ENCODE measurements around the gene FMR1. TPM values are rescaled to one million over a fixed set of nuclear protein-coding genes. Genes with fewer than 3 reads are reported as not detected.

The FMR1 gene
- polyA plus RNA-seq, 1 experiment = 22.4 TPM

GRCh38 chrX:147923605-147924004 is 11.9 kb downstream of the FMR1 start:
- Histone ChIP-seq H3K27ac (ENCODE audit: low read depth, low read length) (no peak overlapping the region), H3K27me3 (ENCODE audit: control insufficient read depth, insufficient read depth, low read length) (no peaks in the 10 kb centered on the region), H3K4me3 (ENCODE audit: low read depth, low read length) (no peak overlapping the region), H3K9me3 (ENCODE audit: control insufficient read depth, insufficient read depth, low read length) (no peaks in the 10 kb centered on the region)
- ChIA-PET POLR2A (no interaction called here), CTCF (no interaction called here)
- no peak for DNase-seq (ENCODE audit: low read depth, low spot score)
- TF ChIP-seq CTCF (IDR thresholded peaks at IDR 0.05; ENCODE audit: low read depth, low read length) = no peak

- Histone ChIP-seq H3K27me3 (ENCODE audit: control insufficient read depth, insufficient read depth, low read length) (no peaks in the 10 kb centered on the region), H3K27ac (ENCODE audit: low read depth, low read length) (no peak overlapping the region), H3K4me3 (ENCODE audit: low read depth, low read length) (no peak overlapping the region), H3K9me3 (ENCODE audit: control insufficient read depth, insufficient read depth, low read length) (no peaks in the 10 kb centered on the region)
- ChIA-PET CTCF (no interaction called here), POLR2A (no interaction called here)
- no peak for DNase-seq (ENCODE audit: low read depth, low spot score)
- no peak for TF ChIP-seq CTCF (IDR thresholded peaks at IDR 0.05; ENCODE audit: low read depth, low read length)
Observed at GRCh38 chrX:147927256-147927655, 15.5 kb downstream of the FMR1 start.

GRCh38 chrX:147933815-147934214 is 22.1 kb downstream of the FMR1 start:
- no peak for TF ChIP-seq CTCF (IDR thresholded peaks at IDR 0.05; ENCODE audit: low read depth, low read length)
- ChIA-PET POLR2A (interaction anchor here (0.7 kb wide), 1 partner anchor 17 kb away, joined by 4 read pairs; no protein-coding TSS in a partner anchor), CTCF (no interaction called here)
- no peak for DNase-seq (ENCODE audit: low read depth, low spot score)
- Histone ChIP-seq H3K27ac (ENCODE audit: low read depth, low read length) (no peak overlapping the region), H3K4me3 (ENCODE audit: low read depth, low read length) (no peak overlapping the region), H3K9me3 (ENCODE audit: control insufficient read depth, insufficient read depth, low read length) (no peaks in the 10 kb centered on the region), H3K27me3 (ENCODE audit: control insufficient read depth, insufficient read depth, low read length) (no peaks in the 10 kb centered on the region)

- Histone ChIP-seq H3K9me3 (ENCODE audit: control insufficient read depth, insufficient read depth, low read length) (no peaks in the 10 kb centered on the region), H3K27ac (ENCODE audit: low read depth, low read length) (no peak overlapping the region), H3K27me3 (ENCODE audit: control insufficient read depth, insufficient read depth, low read length) (no peaks in the 10 kb centered on the region), H3K4me3 (ENCODE audit: low read depth, low read length) (no peak overlapping the region)
- DNase-seq (ENCODE audit: low read depth, low spot score) = no peak
- POLR2A ChIA-PET = no interaction called here
- CTCF ChIA-PET = no interaction called here
- TF ChIP-seq CTCF (IDR thresholded peaks at IDR 0.05; ENCODE audit: low read depth, low read length) = no peak
Observed at GRCh38 chrX:147935156-147935758, 23.5 kb downstream of the FMR1 start.

- ChIA-PET CTCF (no interaction called here), POLR2A (no interaction called here)
- Histone ChIP-seq H3K9me3 (ENCODE audit: control insufficient read depth, insufficient read depth, low read length) (no peaks in the 10 kb centered on the region), H3K27ac (ENCODE audit: low read depth, low read length) (no peak overlapping the region), H3K27me3 (ENCODE audit: control insufficient read depth, insufficient read depth, low read length) (no peaks in the 10 kb centered on the region), H3K4me3 (ENCODE audit: low read depth, low read length) (no peak overlapping the region)
- no peak for TF ChIP-seq CTCF (IDR thresholded peaks at IDR 0.05; ENCODE audit: low read depth, low read length)
- no peak for DNase-seq (ENCODE audit: low read depth, low spot score)
Observed at GRCh38 chrX:147945286-147945685, 33.6 kb downstream of the FMR1 start.

Measured in AG04450 (cell line).